ENCODE measurements around the gene SPOCK1.

GRCh38 chr5:137054335-137054734 lies 444.8 kb downstream of the SPOCK1 start:
- no peak for TF ChIP-seq CTCF (IDR thresholded peaks at IDR 0.05)
- TF ChIP-seq EP300 (IDR thresholded peaks at IDR 0.05), result no peak
- no peak for TF ChIP-seq POLR2A (IDR thresholded peaks at IDR 0.05)
- TF ChIP-seq POLR2AphosphoS5 (IDR thresholded peaks at IDR 0.05), result no peak
